Measurements from ENCODE around the gene CROCC2.

Gene CROCC2

GRCh38 chr2:240891492-240892340, 14.4 kb upstream of the CROCC2 start:
- DNase-seq (ENCODE audit: low spot score) = no peak

GRCh38 chr2:240892356-240892755, 13.8 kb upstream of the CROCC2 start:
- DNase-seq (ENCODE audit: low spot score) = no peak

- no peak for DNase-seq (ENCODE audit: low spot score)
Observed at GRCh38 chr2:240892925-240893324, 13.2 kb upstream of the CROCC2 start.

- no peak for DNase-seq (ENCODE audit: low spot score)
Observed at GRCh38 chr2:240893363-240893844, 12.7 kb upstream of the CROCC2 start.

GRCh38 chr2:240894006-240894405, 12.1 kb upstream of the CROCC2 start:
- no peak for DNase-seq (ENCODE audit: low spot score)

GRCh38 chr2:240894836-240895558, 11.1 kb upstream of the CROCC2 start:
- DNase-seq (ENCODE audit: low spot score) = no peak

- no peak for DNase-seq (ENCODE audit: low spot score)
Observed at GRCh38 chr2:240895656-240896388, 10.3 kb upstream of the CROCC2 start, which contains the start of gene MAB21L4. TSS of gene MAB21L4 (minus strand) at chr2:240896156. CDS start at chr2:240895997, 159 bp downstream.

- DNase-seq (ENCODE audit: low spot score) = no peak
Observed at GRCh38 chr2:240896394-240896793, 9.7 kb upstream of the CROCC2 start.

GRCh38 chr2:240896871-240897692, 9.1 kb upstream of the CROCC2 start:
- no peak for DNase-seq (ENCODE audit: low spot score)

GRCh38 chr2:240898108-240898730, 7.9 kb upstream of the CROCC2 start:
- DNase-seq (ENCODE audit: low spot score) = no peak

- DNase-seq (ENCODE audit: low spot score) = no peak
Observed at GRCh38 chr2:240898731-240899467, 7.2 kb upstream of the CROCC2 start.

GRCh38 chr2:240899468-240899865, 6.7 kb upstream of the CROCC2 start:
- DNase-seq (ENCODE audit: low spot score) = no peak

- DNase-seq (ENCODE audit: low spot score) = no peak
Observed at GRCh38 chr2:240900141-240900860, 5.8 kb upstream of the CROCC2 start.

GRCh38 chr2:240901986-240902614, 4.0 kb upstream of the CROCC2 start:
- DNase-seq (ENCODE audit: low spot score) = no peak

GRCh38 chr2:240902615-240903041, 3.5 kb upstream of the CROCC2 start:
- DNase-seq (ENCODE audit: low spot score) = no peak

- DNase-seq (ENCODE audit: low spot score) = no peak
Observed at GRCh38 chr2:240903191-240904060, 2.7 kb upstream of the CROCC2 start.

GRCh38 chr2:240904216-240905175, 1.6 kb upstream of the CROCC2 start:
- DNase-seq (ENCODE audit: low spot score) = no peak

All from activated CD4-positive, alpha-beta T cell treated with anti-CD3 and anti-CD28 coated beads, Interleukin-2, Interleukin-4, amounts not matched to agents 100 ng/mL and 50 ng/mL, durations not matched to agents 16 hours and 8 hours (primary cell).